ENCODE data around the gene GRIK4. TPM values are rescaled to one million over a fixed set of nuclear protein-coding genes. Genes with fewer than 3 reads are reported as not detected.

The GRIK4 gene
- total RNA-seq, 3 donors from 2014 or later, result 0.36 to 0.51 TPM; not detected in 1

DNA sequence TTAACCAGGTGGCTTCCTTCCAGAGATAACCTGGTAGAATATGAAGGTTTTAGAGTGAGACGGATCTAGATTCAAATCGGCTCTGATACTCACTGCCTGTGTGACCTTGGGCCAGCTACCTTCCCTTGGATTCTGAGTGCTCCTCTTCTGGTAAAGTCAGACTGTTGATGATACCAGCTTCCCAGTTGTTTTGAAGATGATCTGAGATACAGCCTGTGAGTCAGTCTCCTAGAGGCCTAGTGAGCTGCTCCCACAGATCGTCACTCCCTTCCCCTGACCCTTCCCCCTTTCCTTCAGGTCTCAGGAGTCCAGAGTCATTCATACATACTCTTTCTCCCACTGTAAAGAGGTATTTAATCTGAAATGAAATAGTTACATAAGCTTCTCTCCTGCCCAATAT is 207.8 kb downstream of the GRIK4 start:
- Histone ChIP-seq H3K36me3 (ENCODE audit: low read depth) (no peaks in the 10 kb centered on the region), H3K4me1 (ENCODE audit: low read depth) (no peaks in the 10 kb centered on the region), H3K4me3 (no peak overlapping the region), H3K9me3 (no peaks in the 10 kb centered on the region)
- TF ChIP-seq, protein P1, sequence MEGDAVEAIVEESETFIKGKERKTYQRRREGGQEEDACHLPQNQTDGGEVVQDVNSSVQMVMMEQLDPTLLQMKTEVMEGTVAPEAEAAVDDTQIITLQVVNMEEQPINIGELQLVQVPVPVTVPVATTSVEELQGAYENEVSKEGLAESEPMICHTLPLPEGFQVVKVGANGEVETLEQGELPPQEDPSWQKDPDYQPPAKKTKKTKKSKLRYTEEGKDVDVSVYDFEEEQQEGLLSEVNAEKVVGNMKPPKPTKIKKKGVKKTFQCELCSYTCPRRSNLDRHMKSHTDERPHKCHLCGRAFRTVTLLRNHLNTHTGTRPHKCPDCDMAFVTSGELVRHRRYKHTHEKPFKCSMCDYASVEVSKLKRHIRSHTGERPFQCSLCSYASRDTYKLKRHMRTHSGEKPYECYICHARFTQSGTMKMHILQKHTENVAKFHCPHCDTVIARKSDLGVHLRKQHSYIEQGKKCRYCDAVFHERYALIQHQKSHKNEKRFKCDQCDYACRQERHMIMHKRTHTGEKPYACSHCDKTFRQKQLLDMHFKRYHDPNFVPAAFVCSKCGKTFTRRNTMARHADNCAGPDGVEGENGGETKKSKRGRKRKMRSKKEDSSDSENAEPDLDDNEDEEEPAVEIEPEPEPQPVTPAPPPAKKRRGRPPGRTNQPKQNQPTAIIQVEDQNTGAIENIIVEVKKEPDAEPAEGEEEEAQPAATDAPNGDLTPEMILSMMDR (IDR thresholded peaks at IDR 0.05), result no peak
- intact Hi-C loops (cut with DNase I, micrococcal nuclease), result no loop called here
- no peak for DNase-seq
- ATAC-seq, result no peak

DNA sequence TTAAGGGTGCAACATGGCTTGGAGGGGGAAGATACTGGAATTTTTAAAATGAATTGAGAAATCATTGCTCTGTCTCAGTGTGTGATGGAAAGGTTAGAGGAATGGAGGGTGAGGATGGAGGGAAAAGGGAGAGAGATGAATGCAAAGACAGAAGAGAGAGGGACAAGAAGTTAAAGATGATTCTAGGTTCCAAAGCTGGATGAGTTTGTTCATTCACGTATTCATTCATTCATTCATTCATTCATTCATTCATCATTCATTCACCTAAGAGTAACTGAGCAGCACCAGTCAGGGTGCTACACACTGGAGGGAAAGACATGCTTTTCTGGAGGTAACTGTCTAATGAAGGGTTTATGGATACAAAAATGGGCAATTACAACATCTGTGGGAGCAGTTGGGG is 209.2 kb downstream of the GRIK4 start:
- TF ChIP-seq, protein P1 (IDR thresholded peaks at IDR 0.05), result no peak
- intact Hi-C loops (cut with DNase I, micrococcal nuclease), result no loop called here
- no peaks in the 10 kb centered on the region for H3K4me1 ChIP-seq (ENCODE audit: low read depth)
- DNase-seq (no peak), ATAC-seq (no peak)
- no peak overlapping the region for H3K4me3 ChIP-seq
- no peaks in the 10 kb centered on the region for H3K9me3 ChIP-seq
- no peaks in the 10 kb centered on the region for H3K36me3 ChIP-seq (ENCODE audit: low read depth)

DNA sequence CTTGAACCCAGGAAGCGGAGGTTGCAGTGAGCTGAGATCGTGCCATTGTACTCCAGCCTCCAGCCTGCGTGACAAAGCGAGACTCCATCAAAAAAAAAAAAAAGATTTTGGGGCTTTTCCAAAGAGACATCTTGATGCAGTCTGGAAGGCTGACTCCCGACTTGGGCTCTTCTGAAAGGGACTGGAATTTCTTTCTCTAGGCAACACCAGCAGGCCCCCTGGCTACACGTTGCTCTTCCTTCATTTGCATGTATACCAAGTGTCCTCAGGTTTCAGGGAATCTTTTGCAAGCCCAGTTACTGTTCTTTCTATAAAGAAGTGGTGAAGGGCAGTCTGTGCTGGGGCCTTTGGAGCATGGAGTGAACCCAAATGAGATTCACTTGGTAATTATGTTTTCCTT is 211.0 kb downstream of the GRIK4 start:
- no peaks in the 10 kb centered on the region for H3K4me1 ChIP-seq (ENCODE audit: low read depth)
- intact Hi-C loops (cut with DNase I, micrococcal nuclease), result no loop called here

DNA sequence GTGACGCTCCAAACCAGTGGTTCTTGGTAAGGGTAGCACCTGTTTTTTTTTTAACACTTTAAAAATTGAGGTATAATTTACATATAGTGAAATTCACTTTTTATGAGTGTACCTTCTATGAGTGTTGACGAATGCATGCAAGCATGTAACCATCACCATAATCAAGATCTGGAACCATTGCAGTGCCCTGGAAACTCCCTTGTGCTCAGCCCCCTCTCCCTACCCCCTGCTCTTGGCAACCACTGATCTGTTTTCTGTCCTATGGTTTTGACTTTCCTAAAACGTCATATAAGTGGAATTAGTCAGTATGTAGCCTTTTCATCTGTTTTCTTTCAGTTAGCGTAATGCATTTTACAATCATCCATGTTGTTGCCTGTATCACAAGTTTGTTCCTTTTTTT is 212.2 kb downstream of the GRIK4 start:
- no peak for ATAC-seq
- Histone ChIP-seq H3K4me1 (ENCODE audit: low read depth) (no peaks in the 10 kb centered on the region), H3K4me3 (no peak overlapping the region), H3K9me3 (peaks cover 17% of the 10 kb centered on the region), H3K36me3 (ENCODE audit: low read depth) (no peaks in the 10 kb centered on the region)
- intact Hi-C loops (cut with DNase I, micrococcal nuclease), result no loop called here
- no peak for DNase-seq
- TF ChIP-seq, protein P1 (IDR thresholded peaks at IDR 0.05), result no peak

More for the DNA sequence above, 211.0 kb downstream of the GRIK4 start:
- H3K9me3 ChIP-seq, result peaks cover 7% of the 10 kb centered on the region
- H3K36me3 ChIP-seq (ENCODE audit: low read depth), result no peaks in the 10 kb centered on the region
- ATAC-seq (no peak), DNase-seq (no peak)
- TF ChIP-seq, protein P1 (IDR thresholded peaks at IDR 0.05), result no peak
- no peak overlapping the region for H3K4me3 ChIP-seq

DNA sequence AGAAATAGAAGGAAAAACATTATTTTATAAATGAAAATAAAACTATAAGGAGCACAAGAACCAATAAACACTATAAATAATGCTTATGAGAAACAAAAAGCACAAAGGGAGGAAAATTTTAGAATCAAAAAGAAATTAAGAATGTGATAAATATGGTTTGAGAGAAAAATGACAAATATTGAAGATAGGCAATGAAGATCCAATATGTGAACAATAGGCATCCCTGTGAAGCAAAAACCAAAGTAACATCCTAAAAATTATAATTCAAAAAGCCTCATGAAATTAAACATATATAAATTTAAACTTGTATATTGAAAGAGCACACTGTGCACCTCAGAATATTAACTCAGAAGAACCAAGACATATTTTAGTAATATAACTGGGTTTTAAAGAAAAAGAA is 216.2 kb downstream of the GRIK4 start:
- peaks cover 17% of the 10 kb centered on the region for H3K9me3 ChIP-seq
- DNase-seq (no peak), ATAC-seq (no peak)
- TF ChIP-seq, protein P1 (IDR thresholded peaks at IDR 0.05), result no peak
- intact Hi-C loops (cut with DNase I, micrococcal nuclease), result no loop called here
- no peaks in the 10 kb centered on the region for H3K4me1 ChIP-seq (ENCODE audit: low read depth)
- no peak overlapping the region for H3K4me3 ChIP-seq
- no peaks in the 10 kb centered on the region for H3K36me3 ChIP-seq (ENCODE audit: low read depth)

DNA sequence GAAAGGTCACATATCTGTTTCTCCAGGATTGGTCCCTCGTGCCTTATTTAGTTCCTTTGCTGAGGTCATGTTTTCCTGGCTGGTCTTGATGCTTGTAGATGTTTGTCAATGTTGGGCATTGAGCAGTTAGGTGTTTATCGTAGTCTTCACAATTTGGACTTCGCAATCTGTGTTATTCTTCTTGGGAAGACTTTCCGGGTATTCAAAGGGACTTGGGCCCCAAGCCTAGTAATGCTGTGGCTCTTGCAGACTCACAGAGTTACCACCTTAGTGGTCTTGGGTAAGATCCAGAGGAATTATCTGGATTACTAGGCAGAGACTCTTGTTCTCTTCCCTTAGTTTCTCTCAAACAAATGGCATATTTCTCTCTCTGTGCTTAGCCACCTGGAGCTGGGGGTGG is 223.5 kb downstream of the GRIK4 start:
- H3K4me1 ChIP-seq (ENCODE audit: low read depth), result no peaks in the 10 kb centered on the region
- no peak overlapping the region for H3K4me3 ChIP-seq
- ATAC-seq (no peak), DNase-seq (no peak)
- H3K9me3 ChIP-seq, result no peaks in the 10 kb centered on the region
- TF ChIP-seq, protein P1 (IDR thresholded peaks at IDR 0.05), result no peak
- intact Hi-C loops (cut with DNase I, micrococcal nuclease), result no loop called here
- H3K36me3 ChIP-seq (ENCODE audit: low read depth), result no peaks in the 10 kb centered on the region

Measured in mucosa of descending colon (tissue), 3 donors.